HG03060 (cell line): Measurements from ENCODE around the gene PEPD.

Source experiments
- ATAC-seq: cut with Tn5 transposase; IDR thresholded peaks from one replicate; pipeline ENCODE4 v1.9.1; 2021; ENCODE audit warnings: low read depth, moderate number of reproducible peaks; ENCODE audit not compliant: unreplicated experiment

PEPD gene

DNA sequence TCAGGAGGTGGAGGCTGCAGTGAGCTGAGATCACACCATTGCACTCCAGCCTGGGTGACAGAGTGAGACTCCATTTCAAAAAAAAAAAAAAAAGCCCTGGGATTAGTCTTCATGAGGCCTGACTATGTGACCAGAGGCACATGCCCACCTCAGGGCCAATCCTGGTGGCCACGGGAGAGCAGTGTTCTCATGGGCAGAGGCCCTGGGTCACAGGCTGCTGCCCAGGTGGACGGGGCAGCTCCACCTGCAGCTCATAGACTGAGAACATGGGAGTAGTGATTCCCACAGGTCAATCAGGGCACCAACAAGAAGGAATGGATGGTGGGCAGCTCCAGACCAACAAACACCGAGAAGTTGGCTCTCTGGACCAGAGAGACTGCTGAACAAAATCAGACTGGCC is 26.1 kb upstream of the PEPD start:
- no peak for ATAC-seq

DNA sequence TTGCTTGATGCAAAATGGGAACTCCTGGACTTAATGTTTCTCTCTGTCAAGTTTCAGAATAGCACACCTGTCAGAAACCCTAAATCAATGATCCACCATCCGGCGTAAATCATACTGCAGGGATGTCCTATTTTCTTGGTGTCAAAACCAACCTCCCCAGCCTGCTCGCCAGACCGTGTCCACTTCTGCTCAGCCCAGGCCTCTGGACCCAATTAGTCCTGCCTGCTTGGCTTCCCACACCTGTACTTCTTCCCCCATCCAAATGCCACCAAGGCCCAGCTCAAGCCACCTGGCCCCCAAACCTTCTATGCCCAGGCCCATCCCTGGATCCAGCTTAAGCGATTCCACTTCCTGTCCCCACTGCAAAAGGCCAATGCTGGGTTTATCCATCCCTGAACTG is 25.1 kb upstream of the PEPD start:
- ATAC-seq: no peak

DNA sequence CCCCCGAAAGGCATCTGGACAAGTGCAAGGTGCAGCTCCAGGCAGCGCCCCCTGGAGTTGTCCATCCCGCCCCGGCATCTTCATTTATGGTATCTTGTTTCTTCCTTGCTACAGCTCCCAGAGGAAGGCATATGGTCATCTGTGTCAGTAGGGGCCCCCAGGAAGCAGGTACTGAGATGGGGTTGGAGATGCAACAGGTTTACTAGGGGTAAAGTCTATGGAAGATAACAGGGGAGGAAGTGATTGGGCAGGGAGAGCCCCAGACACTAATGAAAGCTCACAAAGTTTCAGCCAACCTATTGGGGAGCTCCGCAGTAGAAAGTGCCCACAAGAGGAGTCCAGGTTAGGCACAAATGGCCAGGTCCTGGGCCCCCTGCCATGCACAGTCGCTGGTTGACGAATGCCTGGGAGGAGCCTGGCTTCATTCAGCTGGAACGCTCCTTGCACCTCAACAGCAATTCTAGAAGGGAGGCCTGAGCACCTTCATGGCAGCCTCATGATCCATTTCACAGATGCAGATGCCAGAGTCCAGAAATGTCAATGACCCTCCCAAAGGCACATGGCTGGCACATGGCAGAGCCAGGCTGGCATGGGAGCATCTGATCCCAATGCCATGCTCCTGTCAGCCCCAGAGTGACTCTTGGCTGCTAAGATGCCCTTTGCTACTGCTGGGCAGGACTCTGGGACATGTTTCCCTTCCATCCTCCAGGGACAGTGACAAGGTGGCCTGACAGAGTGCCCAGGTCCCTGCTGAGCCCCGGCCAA is 23.8 kb upstream of the PEPD start:
- ATAC-seq: no peak

DNA sequence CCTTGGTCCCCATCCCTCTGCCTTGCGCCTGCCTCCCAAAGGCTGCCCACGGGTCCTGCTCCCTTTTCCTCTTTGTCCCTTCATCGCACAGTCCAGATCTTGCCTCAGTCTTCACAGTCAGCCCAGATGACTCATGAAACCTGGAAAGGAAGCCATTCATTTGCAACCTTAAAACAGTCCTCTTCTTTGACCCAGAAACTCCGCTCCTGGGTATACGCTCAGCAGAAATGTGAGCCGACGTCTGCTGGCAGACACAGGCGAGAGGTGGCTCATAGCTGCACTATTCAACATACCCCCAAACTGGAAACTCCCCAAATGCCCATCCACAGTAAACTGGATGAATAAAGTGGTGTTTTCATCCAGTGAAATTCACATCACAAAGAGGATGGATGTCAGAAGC is 13.6 kb upstream of the PEPD start:
- no peak for ATAC-seq

DNA sequence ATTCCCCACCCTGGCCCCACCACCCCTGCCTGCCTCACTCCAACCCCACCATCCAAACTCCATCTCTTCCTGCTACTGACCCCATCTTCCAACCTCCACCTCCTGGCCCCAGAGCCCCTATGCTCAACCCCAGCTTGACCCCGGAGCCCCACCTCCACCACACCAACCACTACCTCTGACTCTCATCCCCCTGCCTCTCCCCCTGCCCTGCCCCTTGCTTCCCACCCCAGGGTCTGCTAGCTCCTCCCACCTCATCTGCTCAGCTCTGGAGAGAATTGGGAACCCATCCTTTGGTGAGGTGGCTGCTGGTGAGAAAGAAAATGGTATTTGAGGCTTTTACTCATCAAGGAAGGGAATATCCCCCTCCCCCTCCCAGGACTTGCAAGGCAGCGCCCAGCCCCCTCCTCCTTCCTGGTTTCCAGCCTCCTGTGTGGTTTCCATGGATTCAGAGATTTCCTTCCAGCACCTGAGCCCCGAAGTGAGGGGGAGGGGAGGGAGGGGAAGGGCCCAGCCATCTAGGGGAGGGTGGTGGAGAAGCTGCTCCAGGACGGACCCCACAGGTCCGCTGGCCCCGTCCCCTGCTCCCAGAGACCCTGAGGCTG is 11.4 kb upstream of the PEPD start:
- ATAC-seq: no peak

DNA sequence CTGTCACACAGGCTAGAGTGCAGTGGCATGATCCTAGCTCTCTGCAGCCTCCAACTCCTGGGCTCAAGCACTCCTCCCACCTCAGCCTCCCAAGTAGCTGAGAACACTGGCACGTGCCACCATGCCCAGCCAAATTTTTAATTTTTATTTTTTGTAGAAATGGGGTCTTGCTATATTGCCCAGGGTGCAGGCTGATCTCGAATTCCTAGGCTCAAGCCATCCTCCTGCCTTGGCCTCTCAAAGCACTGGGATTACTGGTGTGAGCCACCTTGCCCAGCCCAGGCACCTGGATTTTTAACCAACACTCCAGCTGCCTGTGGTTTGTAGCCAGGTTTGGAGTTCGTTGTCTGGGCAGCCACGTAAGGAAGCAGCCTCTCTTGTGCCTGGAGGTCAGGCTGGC is 9.3 kb upstream of the PEPD start:
- ATAC-seq: no peak

DNA sequence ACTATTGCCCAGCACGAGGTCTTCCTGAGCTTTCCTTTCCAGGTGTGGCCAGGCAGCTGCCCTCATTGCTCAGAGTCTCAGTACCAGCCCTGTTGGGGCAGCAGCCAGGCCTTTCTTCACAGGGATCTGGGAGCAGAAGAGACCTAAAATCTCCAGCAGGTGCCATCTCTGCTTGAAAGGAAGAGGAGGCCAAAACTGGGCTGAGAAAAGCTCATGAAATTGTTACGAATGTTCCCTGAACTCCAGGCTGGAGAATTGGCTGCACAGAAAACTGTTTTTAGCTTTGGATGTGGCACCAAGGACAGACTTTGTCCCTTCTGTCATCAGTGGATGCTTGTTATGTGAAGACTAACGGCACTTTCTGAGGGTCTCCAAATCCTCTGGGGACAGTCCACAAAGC is 8.7 kb upstream of the PEPD start:
- ATAC-seq: no peak

DNA sequence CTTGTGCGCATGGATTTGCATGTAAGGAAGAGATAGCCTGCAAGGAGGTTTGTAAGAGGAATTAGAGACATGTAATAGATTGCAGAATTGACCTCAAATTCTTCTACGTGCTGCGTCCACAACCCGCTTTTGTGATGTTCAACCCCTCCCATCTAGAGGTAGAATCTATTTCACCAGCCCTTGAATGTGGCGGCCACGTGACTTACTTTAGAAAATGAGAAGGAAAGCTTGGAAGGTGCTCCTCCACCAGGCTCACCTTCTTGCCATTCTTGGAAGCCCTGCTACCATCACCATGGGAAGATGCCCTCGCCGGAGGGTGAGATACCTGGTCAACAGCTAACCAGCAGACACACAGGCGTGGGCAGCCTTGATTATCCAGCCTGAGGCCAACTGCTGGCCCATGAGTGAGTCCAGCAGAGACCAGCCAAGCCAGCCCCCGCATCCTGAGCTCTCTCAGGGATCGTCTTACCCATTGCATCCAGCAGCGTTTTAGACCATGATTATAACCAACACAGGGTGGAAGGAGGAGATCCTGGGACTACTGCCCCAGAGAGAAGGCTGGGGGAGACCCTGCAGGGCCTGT is 7.6 kb upstream of the PEPD start:
- ATAC-seq: no peak

DNA sequence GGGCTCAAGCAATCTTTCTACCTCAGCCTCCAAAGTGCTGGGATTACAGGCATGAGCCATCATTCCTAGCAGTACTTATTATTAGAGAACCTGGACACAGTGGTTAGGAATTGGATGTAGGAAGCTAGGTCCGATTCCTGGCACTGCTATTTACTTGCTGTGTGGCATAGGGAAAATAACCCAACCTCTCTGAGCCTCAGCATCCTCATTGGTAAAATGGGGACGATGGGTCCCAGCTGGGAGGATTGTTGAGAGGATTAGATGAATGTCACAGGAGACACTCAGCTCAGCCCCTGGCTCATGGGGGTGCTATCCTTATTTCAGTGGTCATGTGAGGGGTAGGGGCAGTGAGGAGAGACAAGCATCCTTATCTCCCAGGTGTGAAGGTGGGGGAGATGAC is 6.8 kb upstream of the PEPD start:
- no peak for ATAC-seq

DNA sequence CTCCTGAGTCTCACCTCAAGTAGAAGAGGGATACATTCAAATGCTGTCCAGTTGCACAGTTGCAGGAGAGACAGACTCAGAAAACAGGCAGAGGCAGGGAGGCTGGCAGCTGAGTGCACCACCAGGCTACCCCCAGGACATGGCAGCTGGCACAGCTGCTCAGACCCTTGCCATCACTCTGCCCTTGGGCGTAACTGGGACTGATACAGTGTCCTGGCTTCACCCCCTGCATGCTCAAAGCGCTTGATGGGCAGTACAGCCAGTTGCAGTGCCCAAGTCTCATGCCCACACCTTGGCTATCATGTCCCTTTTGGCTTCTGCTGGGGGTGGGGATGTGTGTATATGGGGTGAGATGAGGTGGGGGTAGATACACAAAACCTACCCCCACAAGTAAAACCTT is 5.5 kb upstream of the PEPD start:
- no peak for ATAC-seq

DNA sequence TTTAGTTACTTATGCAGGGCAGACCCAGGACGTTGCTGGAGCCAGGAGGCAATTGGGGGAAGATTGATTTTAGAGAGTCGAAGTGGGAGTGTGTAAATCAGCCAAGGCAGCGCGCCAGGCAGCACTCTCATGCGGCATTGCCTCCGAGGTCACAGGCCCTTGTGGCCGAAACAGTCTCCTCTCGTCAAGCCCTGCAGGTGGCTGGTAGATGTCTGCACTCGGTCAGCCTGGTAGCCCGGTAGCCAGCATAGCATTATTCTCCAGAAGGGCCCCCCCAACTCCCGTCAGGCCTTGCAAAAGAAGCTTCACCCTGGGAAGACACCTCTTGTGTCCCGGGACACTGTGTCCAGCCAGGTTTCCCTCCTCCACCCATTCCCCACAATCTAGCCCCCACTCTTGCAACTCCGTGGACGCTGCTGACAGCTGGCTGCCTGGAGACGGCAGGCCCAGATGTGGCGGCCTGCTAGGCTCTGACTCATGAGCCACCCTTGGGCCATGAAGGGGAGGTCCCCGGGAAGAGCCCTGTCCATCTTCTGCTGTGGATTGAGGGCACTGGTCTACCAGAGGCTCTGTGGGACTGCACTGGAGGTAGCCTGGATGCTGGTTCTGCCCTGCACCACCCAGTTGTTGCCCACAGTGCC is 2.6 kb upstream of the PEPD start:
- no peak for ATAC-seq

DNA sequence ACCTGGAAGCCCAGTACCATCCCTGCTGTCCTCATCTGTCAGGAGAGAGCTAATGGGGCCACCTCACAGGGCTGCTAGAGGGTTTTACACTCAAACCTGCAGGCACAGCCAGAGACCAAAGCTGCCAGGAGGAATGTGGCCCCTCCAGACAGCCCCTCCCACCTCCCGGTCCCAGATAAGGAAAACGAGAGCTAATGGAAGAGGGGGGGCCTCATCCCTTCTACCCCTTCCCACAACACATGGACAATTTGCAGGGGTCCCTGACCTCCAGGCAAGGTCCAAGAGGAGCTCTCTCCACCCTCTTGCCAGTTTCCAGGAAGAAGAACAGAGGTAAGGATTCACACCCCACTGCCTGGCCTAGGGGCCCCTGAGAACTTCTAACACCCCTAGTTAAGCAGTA is 1.6 kb upstream of the PEPD start:
- ATAC-seq: no peak

DNA sequence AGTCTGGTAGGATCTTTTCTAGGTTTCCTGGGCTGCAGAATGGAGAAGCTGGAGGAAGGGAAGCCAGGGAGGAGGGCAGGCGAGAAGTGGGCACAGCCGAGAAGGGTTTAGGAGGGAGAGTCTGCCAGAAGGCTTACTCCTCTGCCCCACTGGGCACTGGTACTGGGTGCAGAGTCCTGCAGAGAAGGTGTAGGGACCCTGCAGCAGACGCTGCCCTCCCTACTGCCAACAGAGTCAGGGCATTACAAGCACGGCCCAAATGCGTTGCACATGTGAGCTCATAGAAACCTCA is 726 bp upstream of the PEPD start:
- ATAC-seq: no peak

DNA sequence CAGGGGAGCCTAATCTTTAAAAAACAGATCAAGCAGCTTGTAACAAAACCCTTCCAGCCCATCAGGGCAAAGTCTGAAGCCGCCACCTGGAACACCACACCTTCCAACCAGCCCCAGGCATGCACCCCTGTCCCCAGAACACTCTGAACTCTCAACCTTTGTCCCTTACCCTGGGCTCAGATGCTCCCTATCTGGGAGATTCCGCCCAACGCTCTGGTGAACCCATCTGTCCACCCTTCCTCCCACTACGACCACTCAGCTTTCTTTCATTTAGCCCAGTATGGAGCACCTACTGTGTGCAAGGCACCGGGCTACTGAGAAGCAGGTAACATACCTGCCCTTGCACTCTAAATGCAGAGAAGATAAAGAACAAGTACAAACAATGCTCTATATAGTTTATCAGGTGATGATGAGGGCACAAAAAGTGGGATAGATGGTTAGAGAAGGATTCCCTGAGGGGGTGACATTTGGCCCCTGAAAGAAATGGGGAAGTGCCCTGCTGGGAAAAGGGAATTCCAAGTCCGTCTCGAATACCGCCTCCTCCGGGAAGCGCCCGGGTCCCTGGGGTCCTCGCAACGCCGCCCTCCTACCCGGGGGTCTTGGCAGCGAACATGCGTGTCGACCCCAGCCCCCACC is 629 bp downstream of the PEPD start:
- no peak for ATAC-seq

DNA sequence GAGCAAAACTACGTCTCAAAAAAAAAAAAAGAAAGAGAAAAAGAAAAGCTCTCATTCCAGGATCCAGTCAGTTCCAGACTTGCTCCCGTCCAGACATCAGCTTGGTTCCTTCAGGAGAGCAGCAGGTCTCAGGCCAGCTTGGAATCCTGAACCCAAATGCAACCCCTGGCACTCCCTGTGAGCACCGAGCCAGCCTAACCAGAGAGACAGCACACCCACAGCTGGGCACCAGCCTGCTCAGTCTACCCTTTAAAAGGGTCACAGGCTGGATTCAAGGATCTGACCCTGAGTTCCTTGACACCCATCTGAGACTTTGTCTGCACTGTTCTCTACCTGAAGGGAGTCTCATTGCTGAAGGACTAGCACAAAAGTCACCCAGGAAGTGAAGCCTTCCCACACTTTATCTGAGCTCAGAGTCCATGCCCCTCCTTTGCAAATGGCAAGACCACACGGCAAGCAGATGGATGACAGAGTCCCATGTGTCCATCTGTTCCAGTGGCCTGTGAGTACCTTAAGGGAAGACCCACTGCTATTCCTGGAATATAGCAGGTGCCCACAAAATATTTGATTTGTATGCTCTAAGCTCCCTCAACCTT is 1.4 kb downstream of the PEPD start:
- no peak for ATAC-seq

DNA sequence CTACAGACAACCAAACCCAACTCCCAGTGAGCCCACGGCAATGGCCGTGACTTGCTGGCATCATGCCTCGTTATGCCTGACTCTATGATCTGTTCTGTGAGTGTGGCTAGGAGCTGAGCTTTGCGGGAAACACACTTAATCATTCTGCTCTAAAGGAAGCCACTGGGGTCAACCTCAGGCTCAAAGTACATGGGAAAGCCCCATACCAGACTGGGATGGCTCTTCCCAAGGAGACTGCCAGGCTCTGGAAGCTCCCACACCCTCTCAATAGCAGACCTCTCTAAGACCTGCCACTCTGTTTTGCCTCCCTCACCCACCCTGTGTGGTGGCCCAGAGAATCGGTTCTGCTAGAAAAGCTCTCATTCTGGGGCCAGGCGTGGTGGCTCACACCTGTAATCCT is 2.2 kb downstream of the PEPD start:
- no peak for ATAC-seq

DNA sequence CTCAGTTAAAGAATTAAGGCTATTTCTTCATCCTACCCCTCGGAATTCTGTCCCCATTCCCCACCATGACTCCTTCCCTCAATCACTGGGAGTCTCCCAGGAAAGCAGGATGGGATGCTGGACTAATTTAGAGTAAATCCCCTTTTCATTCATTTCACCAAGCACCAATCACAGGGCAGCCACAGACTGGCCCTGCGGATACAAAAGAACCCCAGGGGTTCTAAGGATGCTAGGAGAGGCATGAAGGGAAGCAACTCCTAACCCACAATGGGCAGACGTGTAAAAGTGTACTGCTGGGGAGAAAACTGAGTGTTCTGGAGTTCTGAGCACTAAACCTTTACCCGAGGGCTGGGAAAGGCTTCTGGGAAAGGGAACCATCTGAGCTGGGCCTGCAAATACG is 3.0 kb downstream of the PEPD start:
- ATAC-seq: no peak

DNA sequence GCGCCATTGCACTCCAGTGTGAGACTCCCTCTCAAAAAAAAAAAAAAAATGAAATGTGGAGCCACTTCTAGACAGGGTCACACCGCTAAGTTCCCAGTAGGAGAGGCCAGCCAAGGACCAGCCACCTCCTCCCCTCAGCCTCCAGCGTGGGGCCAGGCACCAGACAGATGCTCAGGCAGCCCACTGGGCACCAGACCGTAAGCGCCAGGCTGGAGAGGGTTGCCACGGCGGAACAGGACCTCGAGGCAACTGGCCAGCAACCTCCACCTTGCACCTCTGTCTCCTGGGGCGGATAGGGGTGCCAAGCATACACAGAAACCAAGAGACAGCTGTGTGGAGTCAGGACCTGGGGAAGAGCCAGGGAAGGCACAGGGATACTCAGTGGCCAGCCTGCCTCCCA is 3.7 kb downstream of the PEPD start:
- no peak for ATAC-seq

DNA sequence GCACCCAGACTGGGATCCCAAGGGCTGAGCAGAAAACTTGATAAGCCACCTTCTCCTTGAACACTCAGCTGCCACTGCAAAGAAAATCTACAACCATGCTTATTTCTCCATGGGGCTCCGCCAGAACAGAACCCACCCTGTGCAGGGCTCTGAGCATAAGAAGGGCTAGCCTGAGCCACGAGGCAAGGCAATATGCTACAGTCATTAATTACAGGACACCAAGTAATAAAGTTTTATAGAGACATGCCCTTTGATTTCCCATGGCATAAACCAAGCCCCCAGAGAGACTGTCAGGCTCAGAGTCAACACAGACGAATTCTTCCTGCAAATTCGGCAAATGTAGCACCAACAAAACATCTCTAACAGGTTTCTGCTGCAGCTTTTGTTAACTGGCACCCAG is 5.7 kb downstream of the PEPD start:
- ATAC-seq: no peak

DNA sequence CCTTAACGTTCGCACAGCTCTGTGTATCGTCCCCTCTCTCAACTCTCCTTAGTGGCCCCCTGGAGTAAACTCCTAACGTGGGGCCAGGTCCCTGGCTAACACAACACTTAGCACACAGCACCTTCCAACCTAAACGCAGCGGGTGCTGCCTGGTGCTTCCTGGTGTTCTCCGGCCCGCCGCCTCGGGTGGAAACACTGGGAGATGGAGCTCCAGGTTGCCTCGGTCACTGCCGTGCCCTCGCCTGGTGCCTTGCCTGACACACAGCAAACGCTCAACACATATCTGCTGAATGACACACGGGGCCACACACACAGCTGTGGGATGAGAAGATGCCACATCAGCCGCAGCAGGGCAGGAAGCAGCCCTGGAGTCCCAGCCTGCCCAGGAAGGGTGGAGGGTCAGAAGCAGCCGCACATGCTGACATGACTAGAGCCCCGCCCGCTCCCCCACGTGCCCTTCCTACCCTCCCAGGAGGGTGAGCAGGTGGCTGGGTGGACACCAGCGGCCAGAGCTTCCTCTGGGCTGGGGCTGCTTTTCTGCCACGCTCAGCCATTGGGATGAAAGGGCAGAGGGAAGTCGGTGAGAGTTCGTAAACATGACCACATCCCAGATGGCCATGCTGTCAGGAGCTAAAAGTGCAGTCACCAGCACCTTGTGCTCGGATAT is 6.6 kb downstream of the PEPD start:
- no peak for ATAC-seq

DNA sequence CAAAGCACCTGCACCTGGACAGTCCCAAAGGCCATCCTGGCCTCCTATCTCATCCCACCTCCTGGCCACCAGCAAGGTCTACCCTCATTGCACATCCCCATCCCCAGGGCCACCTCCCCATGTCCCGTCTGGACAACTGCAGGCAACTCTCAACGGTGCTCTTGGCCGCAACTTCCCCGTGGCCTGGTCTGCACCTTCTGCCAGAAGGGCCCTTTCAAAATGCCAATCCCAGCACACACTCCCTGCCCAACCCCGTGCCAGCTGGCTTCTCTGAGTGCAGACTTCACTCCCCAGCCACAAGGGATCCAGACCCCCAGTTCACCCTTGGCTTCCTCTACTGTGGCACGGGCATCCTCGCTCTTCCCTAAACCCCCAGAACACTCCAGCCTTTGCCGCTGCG is 8.2 kb downstream of the PEPD start:
- ATAC-seq: no peak
